ENCODE data around the gene FCHSD2.
"Not testable (repeated sequence)": the region's sequence is repeated elsewhere in the genome, so short reads cannot be mapped to it uniquely, and the experiment has no call there.

The FCHSD2 gene

DNA sequence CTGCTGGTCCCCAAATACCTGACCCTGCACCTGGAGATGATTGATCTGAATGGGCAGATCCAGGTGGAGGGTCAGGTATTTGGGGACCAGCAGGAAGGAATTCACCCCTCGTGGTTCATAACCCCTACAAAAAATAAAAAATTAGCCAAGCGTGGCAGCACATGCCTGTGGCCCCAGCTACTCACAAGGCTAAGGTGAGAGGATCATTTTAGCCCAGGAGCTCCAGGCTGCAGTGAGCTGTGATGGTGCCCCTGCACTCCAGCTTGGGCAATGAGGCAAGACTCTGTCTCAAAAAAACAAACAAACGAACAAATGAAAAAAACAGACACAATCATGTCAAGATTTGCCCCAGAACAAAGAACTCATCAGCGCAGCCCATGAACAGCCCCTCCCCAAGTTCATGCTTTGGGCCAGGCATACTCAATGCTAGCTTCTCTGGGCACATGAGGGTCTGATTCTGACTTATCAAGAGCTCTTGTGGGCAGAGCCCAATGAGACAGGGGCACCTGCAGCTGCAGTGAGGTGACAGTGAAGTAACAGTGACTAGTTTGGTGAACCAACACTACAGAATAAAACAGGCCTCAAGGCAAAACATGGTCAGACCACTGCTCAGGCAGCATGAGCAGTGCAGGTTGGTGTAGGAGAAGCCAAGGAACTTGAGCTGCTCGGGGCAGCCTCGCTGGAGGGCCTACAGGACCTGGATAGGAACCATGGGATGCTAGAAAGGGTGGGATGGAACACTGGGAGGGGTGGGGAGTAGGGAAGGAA is 10.2 kb upstream of the FCHSD2 start:
- no peak for DNase-seq (ENCODE audit: low read depth in 2 of 3, low spot score in 1 of 3)

DNA sequence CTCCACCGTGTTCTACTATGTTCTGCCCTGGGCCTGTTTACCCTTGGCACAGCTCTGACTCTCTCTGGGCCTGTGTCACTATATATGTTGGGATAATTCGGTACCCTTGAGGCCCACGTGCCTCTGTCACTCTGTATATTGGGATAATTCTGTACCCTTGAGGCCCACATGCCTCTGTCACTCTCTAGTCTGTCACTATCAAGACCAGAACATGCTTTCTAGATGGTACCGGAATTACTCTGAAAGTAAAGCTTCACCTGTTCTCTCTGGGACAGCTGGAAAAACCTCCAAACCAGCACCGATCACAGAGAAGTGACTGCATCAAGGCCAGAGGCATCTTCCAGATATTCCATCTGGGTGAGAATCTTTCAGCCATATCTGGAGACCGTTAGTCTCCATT is 9.3 kb upstream of the FCHSD2 start:
- no peak for DNase-seq (ENCODE audit: low read depth in 2 of 3, low spot score in 1 of 3)

DNA sequence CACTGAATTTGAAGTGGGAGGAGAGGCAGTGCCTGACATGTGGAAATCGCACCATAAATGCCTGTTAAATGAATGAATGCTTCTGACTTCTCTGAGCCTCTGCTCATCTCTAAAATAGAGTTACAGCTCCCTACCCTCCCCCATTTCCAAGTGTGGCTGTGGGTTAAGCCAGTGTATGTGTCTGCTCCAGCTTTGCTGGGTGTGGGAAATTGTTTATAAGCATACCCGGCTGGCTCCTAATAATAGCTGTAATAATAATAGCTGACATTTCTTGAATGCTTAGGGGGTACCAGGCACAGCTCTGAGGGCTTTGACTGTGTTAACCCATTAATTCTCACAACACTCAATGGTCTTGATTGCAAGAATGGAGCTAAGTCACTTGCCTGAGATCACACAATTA is 7.0 kb upstream of the FCHSD2 start:
- DNase-seq (ENCODE audit: low read depth in 2 of 3, low spot score in 1 of 3), result no peak

DNA sequence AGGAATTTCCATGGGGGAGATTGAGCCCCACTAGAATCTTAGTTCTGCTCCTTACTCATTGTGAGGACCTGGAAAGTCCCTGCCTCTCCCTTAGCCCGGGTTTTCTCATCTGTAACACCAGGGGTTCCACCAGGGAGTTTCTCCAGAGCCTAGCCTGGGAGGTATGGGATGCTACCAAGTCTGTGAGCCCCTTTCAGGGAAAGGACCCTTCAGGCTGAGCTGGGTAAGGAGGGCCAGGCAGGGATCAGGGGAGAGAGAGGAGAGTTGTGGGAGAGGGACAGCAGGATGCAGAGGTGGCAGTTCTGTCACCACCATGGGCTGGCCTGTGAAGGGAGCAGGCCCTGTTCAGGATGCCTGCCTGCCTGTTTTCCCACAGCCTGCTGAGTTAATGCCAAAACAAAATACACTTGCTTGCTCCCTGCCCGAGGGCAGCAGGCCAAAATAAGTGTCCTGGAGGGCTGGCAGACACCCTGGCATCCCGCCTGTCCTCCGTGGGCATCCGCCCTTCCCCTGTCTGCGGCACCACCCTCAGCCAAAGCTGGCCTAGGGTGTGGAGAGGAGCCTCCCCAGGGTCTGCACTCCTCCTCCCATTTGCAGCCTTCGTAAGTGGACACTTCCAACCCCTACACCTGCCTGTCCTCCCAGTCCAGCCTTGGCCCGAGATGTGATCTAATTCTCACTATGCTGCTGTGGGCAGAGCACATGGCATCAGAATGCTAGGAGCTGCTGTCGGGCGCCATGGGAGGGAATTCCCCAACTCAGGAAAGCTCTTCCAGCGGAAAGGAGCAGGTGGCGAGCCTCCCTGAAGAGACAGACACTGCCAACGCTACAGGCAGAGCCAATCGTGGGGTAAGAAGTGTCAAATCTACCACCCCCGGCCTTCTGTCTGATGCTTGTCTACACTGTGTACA is 5.9 kb upstream of the FCHSD2 start:
- DNase-seq (ENCODE audit: low read depth in 2 of 3, low spot score in 1 of 3), result no peak

DNA sequence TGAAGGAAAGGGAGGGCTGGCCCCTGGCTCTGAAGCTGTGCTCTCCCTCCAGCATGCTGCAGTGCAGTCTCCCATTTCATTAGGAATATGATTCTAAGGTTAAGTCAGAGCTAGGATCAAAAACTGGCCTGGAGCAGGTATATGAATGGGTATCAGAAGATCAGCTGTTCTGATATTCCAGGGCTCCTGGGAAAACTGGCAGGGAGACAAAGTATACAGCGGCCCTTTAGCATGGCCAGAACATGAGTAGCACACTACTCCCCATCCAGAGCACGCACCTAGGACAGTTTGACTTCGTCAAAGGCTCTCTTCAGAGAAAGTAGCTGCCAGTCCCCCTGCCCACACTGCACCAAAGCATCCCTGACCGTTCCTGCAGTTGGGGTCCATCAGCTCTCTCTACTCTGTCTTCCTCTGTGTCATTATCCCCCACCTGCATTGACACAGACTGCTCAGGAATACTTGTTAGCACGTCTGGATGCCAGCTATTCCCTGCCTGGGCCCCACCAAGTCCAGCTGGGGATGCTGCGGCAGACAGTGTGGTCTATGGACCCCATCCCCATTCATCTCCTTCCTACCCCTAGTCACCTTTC is 4.0 kb upstream of the FCHSD2 start:
- no peak for DNase-seq (ENCODE audit: low read depth in 2 of 3, low spot score in 1 of 3)

DNA sequence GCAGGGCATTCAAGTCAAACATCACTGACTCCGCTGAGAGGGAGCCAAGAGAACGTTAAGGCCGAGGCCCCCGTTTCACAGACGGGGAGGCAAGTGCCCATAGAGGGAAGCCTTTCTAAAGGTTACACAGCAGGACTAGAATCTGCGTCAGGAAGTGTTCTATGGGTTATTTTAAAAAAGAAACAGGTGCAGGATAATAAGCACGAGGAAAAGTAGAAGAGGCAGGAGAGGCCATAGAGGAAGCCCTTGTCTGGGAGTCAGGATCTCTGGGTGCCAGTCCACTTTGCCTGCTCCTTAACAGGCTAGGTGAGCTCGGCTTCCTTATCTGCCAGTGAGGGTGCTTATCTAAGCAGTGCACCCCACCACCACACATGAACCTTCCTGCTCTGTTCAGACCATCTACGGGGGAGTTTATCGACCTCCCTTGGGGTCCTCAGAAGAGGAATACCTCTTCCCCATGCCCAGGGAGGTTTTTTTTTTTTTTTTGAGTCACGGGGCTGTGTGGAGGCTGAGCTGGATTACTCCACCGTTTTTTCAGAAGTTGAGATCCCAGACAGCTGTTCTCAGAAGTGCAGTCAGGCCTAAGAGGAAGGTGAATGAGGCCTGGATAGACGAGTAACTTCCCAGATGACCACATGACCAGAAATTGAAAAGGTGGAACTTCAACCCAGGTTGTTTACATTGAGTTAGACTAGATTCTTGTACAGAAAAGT is 1.2 kb upstream of the FCHSD2 start:
- peak in 1 of 3 donors; percentile 45 for DNase-seq (ENCODE audit: low read depth in 2 of 3, low spot score in 1 of 3)

DNA sequence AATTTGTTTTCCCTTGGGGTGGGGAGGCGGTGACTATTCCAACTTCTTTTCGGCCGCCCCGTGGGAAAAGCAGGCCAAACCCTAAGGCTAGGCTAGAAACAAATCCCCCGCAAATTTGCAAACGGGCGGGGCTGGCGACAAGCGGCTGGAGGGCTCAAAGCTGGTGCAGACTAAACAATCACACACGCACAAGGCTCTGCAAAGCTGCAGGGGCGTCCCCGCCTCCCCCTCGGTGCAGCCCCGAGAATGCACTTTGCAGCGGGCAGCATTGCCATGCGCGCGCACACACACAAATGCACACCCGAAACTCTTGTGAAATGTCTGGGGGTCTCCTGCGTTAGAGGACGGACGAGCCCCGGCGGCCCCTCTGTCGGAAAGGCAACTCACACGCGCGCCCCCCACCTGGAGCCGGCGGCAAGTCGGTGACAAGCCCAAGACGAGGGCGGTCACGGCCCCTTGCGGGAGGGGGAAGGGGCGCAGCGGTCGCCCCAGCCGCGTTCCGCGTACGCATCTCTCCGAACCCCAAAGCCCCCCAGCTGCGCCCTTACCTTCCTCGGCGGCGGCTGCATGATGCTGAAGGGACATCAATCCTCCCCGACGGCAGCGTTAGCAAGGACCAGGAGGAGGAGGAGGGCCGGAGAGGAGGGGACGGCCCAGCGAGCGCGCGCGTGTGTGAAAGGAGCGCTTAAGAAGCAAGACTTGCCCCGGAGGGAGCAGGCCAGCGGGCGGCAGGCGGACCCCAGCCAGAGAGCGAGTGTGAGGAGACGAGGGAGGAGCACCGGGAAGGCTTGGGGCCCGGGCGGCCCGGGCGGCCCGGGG is 600 bp downstream of the FCHSD2 start:
- DNase-seq (ENCODE audit: low read depth in 2 of 3, low spot score in 1 of 3), result peak; percentile 37 to 43 (median 42)

DNA sequence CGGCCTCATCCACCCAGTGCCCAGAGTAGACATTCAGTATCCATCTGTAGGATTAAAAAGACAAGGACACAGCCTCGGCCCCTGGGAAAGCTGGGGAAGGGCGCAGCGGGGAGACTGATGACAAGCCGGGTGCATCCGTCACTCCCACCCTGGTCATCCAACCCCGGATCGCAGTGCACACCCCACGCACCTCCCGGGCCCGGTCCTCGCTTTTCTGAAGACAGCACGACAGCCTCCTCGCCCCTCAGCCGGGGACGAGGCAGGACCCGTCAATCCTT is 1.1 kb downstream of the FCHSD2 start:
- no peak for DNase-seq (ENCODE audit: low read depth in 2 of 3, low spot score in 1 of 3)

DNA sequence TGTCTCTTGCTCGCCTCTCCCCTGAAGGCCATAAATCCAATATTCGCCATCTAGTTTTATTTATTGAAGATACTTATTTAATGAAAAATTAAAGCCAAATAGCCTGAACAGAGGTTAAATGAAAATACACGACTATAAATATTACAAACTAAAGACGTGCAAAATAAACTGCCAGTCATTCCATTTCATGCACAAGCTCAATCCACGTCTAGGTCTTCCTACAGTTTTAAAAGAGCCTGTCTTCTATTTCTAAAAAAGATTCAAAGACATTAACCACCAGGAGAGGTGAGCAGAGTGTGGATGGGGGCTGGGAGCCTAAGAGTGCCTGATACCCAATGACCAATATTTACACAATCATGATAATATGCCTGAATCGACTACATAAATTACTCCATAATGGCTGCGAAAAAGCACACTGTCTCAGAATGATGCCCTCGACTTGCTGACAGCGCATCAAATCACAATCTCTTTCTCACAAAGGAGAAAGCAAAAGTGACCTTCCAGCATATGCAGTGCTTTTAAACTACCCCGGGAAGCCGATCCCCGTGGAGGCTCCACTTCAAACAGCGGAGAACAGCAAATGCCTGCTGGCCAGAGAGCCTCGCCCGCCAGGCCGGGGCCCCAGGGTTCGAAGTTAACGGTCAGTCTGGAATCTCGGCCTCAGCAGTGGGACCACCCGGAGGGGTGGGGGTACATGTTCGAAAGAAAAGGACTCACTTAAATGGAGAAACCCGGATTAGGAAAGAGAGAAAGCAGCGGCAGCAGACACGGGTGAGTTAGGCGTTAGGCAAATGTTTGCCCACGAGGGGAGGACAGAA is 1.7 kb downstream of the FCHSD2 start:
- no peak for DNase-seq (ENCODE audit: low read depth in 2 of 3, low spot score in 1 of 3)

DNA sequence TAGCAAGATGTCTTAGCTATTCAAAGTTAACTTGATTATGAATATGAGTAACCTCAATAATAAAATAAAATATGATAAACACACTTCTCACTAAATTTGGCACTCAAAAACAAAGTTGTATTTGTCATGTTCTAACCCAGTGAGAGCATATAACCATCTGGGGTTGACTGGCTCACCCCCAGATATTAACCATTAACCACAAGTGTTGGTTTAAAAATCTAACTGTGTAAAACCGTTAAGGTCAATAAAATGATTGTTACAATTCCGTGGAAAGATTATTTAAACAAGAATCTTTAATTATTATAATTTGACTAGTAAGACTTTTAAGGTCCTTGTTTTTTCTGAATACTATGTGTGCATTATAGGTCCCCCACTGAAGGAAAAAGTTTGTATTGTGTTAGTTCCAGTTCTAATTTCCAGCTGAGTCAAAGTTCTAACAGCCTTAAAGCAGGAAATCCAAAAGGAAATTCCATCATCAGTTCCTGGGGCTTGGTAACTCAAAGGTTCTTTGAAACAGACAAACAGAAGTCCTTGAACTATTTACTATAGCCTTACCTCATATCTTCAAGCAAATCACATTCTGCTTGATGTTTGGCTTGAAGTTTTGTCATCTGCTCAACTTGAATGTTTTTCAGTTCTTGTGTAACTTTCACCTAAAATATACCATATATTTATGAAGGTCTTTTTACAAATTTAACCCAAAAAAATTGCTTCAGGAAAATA is 2.5 kb downstream of the FCHSD2 start:
- no peak for DNase-seq (ENCODE audit: low read depth in 2 of 3, low spot score in 1 of 3)

DNA sequence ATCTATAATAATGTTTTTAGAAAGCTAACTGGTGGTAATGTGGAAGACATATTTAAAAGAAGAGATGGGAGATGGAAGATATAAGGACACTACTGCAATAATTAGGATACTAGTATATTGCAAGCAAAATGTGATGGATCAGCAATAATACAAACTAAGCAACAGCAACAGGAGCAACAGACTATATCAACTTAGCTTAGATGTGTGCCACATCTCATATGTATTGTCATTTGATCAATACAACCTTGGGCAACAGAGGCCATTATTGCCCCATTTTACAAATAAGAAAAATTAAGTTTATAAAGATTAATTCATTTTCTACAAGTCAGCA is 4.2 kb downstream of the FCHSD2 start:
- no peak for DNase-seq (ENCODE audit: low read depth in 2 of 3, low spot score in 1 of 3)

DNA sequence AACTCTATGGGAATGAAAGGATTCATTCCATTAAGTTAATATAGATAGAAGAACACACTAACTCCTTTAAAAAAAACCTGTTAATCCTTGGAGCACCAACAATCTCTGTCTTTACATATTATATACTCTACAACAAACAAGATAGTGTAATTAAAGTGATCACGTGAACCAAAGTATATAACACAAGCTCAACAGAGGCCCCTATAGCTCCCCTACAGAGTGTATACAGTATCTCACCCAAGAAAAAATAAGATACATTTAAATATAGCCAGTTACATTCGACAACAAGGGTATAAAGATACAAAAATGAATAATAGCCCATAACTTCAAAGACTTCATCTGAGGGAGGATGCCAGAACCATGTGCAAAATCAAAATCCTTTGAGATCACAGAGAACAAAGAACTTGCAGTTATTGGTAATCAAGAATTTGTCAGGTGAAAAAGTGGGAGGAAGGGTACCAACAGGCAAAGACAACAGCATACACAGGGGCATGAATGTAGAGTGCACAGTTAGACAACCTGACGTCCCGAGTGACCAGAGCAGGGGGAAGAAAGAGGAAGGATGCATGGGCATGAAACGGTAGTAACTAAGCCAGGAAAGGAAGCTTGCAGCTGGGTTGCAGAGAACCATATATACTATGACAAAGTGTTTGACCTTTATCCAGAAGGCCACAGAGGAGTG is 4.7 kb downstream of the FCHSD2 start:
- no peak for DNase-seq (ENCODE audit: low read depth in 2 of 3, low spot score in 1 of 3)

DNA sequence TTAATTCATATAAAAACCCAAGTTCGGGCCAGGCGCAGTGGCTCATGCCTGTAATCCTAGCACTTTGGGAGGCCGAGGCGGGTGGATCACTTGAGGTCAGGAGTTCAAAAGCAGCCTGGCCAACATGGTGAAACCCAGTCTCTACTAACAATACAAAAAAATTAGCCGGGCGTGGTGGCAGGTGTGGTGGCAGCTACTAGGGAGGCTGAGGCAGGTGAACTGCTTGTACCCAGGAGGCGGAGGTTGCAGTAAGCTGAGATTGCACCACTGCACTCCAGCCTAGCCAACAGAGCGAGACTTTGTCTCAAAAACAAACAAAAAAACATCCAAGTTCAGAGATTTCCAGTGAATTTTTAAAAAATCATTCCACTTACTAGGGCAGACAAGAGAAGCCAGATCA is 5.4 kb downstream of the FCHSD2 start:
- not testable (repeated sequence) for DNase-seq (ENCODE audit: low read depth in 2 of 3, low spot score in 1 of 3)

DNA sequence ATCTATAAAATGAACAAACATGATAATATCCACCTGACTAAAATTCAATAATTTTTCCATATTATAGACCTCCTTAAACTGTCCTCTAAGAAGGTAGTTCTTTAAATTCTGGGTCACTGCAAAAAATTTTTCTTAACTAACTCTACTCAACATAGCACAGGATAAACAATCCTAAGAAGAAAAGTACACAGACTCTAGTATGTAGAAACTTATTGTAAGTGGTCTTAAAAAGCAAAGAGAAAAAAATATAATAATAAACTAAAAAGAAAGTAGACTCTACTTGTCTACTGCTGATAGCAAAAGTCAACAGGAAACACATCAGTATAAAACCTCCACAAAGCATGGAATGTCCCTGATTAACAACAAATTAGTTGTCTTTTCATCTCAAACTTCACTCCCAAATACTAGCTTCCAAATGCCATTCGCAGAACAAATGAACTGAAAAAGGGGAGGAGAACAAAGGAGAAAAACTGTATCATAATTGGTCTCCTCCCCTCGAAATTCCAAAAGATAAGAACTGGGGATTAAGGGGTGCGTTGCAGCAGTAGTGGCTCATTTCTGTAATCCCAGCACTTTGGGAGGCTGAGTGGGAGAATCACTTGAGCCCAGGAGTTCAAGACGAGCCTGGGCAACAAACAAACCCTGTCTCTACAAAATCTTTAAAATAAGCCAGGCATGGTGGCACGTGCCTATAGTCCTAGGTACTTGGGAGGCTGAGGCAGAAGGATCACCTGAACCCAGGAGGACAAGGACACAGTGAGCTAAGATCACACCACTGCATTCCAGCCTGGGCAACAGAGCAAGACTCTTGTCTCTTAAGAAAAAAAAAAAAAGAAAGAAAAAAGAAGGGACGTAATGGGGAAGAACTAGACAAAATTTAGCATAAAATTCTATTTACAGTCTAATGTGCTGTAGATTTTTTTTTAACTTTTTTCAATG is 6.5 kb downstream of the FCHSD2 start:
- DNase-seq (ENCODE audit: low read depth in 2 of 3, low spot score in 1 of 3), result no peak

DNA sequence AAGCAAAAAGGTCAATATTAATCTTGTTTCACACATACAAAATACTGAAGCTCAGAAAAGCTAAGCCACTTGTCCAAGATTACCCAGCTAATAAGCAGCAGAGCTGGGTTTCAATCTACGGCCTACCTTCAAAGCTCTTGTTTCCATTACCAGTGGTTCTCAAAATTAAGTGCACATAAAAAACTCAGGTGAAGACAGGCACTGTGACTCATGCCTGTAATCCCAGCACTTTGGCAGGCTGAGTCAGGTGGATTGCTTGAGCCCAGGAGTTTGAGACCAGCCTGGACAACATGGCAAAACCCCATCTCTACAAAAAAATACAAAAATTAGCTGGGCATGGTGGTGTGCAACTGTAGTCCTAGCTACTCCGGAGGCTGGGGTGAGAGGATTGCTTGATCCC is 9.8 kb downstream of the FCHSD2 start:
- DNase-seq (ENCODE audit: low read depth in 2 of 3, low spot score in 1 of 3), result not testable (repeated sequence)

DNA sequence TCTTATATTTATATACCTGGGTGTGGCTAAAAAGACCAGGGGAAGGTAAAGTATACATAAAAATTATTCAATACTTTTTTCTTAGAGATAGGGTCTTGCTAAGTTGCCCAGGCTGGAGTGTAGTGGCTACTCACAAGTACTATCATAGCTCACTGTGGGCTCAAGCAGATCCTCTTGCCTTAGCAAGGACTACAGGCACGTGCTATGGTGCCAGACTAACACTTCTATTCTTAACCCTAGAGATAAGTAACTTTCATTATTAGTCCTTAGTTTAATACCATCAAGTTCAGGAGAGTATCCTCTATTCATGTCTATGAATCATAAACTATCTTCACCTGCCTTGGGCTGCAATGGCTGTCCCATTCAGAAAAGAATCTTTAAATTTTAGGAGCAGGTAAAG is 11.9 kb downstream of the FCHSD2 start:
- no peak for DNase-seq (ENCODE audit: low read depth in 2 of 3, low spot score in 1 of 3)

DNA sequence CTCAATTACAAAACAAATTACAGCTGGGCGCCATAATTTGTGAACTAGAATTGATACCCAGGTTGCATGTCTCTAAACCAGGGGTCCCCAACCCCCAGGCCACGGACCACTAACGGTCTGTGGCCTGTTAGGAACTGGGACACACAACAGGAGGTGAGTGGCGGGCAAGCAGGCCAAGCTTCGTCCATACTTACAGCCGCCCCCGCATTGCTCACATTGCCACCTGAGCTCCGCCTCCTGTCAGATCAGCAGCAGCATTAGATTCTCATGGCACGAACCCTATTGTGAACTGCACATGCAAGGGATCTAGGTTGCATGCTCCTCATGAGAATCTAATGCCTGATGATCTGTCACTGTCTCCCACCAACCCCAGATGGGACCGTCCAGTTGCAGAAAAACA is 12.9 kb downstream of the FCHSD2 start:
- no peak for DNase-seq (ENCODE audit: low read depth in 2 of 3, low spot score in 1 of 3)
